A172 (cell line): Measurements from ENCODE around the gene KMT2C. TPM values are rescaled to one million over a fixed set of nuclear protein-coding genes. Genes with fewer than 3 reads are reported as not detected.
"Not testable (repeated sequence)": the region's sequence is repeated elsewhere in the genome, so short reads cannot be mapped to it uniquely, and the experiment has no call there.

Experiments
- DNase-seq: peaks from one replicate; pipeline ENCODE4 v3.0.0-alpha.2; 2015; ENCODE audit warnings: low spot score
- total RNA-seq: library from RNA; depleted of rRNA; stranded (reverse); fragments of >200 nt; shearing (Covaris generic); gene quantifications from 2 replicates; pipeline ENCODE4 v1.2.3, GENCODE V29; 2014

Gene KMT2C
- total RNA-seq, 1 experiment from 2014 or later: 9.5 TPM

DNA sequence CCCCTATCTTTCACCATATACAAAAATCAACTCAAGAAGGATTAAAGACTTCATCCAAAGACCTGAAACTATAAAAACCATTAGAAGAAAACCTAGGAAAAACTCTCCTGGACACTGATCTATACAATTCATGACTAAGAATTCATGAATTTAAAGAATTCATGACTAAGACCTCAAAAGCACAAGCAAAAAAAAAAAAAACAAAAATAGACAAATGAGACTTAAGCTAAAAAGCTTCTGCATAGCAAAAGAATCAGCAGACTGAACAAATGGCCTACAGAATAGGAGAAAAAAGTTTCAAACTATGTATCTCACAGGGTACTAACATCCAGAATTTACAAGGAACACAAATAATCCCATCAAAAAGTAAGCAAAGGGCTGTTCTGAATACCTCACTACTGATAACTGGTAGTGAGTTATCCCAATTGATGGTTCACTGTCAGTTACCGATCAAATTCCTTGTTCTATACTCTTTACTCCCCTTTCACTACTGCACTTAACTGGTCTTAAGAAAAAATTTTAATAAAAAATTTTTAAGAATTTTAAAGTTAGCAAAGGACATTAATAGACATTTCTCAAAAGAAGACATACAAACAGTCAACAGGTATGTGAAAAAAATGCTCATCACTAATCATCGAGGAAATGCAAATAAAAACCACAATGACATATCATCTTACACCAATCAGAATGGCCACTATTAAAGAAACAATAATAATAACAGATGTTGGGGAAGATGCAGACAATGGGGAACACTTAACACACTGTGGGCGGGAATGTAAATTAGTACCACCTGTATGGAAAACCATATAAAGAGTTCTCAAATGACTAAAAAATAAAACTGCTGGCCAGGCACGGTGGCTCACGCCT is 33.2 kb downstream of the KMT2C start:
- peak; percentile 45 for DNase-seq

DNA sequence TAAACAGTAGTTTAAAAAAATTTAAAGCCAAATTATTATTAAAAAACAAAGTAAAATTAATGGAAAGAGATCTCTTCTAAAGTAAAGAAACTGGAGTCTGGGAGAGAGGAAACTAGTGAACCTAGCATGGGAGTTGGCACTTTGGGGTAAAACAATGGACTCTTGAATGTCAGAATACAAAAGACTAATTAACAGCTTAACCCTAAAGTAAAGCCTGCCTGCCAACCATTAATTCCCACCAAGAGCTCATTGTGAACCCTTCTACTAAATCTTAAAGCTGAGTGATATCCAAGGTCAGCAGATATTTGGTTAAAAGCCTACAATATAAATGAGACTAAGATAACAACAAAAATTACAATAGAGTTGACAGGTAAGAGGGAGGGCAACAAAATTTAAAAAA is 36.5 kb downstream of the KMT2C start:
- no peak for DNase-seq

DNA sequence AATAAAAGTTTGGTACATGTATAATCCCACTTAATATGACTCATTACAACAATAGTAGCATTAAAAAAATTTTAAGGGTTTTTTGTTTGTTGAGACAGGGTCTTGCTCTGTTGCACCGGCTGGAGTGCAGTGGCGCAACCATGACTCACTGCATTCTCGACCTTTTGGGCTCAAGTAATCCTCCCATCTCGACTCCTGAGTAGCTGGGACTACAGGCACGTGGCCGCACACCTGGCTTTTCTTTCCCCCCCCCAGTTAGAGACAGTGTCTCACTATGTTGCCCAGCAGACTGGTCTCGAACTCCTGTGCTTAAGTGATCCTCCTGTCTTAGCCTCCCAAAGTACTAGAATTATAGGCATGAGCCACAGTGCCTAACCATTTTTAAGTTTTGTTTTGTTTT is 40.7 kb downstream of the KMT2C start:
- DNase-seq: peak; percentile 53

DNA sequence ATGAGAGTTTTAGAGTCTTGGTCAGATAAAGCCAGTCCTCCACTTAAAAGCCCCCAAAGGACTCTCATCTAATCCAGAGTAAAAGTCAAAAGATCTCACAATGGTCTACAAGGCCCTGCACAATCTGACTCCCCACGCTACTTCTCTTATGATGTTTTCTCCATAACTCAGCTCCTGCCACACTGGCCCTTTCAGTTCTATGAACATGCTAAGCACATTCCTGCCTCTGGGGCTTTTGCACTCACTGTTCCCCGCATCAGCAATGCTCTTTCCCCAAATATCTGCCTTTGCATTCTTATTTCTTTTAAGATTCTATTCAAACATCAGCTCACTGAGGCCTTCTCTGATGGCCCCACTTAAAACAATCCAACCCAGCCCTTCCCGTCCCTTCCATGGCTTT is 41.6 kb downstream of the KMT2C start:
- DNase-seq: not testable (repeated sequence)

DNA sequence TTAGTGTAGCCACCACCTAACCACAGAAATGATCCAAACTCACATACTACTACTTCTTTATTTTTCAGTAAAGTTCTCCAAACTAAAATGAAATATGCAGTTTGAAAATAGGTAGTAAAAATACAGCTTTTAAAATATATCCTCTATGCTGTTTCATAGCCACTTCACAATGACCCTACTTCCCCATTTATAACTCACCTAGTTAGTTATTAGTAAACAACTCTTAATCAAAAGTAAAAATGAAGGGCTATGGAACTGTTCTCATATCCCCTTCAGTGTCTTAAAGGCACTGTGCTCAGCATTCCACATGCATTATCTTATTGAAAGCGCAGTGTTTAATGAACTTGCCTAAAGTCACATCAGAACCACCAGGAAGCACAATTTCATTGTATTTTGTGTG is 43.5 kb downstream of the KMT2C start:
- no peak for DNase-seq

DNA sequence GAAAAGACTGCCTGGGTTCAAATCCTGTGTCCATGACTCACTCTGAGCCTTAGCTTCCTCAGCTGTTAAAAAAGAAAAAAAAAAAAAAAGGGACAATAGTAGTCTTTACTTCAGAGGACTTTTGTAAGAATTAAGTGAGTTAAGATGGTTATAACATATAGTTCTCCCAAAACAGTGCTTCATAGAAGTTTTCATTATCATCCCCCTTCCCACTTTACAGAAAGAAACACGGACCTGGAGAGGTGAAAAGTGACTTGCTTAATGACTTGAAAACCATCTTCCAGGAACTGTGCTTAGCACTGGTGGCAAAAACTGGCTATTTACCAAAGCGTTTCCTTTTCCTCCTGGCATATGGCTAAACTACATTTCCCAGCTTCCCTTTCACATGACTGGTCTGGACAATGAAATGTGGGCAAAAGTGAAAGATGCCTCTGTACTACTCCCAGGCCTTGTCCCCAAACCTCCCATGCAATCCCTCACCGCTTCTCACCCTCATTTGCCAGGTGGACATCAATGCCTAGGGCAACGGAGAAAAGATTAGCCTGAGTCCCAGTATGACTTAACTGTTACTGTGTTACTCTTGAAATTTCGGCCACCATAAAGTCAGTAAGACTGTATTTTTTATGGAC is 49.6 kb downstream of the KMT2C start:
- not testable (repeated sequence) for DNase-seq

DNA sequence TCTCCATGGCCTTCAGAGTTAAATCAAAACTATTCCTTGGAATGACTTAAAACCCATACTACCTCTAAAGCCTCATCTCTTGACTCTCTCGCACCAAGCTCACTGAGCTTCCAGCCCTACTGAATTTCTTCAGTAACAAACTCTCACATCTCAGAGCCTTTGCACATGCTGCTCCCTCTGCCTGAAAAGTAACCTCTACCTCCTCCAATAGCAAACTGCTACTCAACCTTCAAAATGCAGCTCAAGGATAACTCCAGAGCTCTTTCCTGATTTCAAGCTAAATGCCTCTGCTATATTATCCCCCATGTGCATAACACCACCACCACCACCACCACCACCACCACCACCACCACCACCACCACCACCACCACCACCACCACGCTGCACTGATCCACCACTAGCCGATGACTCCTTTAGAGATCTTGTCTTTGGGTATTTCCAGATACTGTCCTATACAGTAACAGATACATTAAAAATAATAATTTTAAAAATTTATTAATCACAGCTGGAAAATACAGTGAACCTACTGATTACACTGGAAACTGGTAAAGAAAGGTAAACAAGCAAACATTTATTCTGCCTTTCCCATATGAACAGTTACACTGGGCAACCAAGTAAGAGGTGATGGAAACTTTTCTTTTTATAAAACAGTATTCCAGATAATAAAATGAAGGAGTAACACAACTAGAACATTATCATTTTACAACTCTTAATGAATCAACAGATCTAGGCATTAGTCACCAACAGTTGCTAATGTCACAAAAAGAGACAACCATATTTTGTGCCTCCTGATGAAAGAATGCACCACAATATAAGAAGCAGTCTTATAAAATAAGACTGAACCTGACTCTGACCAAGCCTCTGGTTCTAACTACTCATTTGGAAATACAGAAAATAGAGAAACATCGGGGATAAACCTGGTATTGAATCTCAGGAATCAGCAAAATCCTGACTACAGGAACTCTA is 51.3 kb downstream of the KMT2C start:
- not testable (repeated sequence) for DNase-seq

DNA sequence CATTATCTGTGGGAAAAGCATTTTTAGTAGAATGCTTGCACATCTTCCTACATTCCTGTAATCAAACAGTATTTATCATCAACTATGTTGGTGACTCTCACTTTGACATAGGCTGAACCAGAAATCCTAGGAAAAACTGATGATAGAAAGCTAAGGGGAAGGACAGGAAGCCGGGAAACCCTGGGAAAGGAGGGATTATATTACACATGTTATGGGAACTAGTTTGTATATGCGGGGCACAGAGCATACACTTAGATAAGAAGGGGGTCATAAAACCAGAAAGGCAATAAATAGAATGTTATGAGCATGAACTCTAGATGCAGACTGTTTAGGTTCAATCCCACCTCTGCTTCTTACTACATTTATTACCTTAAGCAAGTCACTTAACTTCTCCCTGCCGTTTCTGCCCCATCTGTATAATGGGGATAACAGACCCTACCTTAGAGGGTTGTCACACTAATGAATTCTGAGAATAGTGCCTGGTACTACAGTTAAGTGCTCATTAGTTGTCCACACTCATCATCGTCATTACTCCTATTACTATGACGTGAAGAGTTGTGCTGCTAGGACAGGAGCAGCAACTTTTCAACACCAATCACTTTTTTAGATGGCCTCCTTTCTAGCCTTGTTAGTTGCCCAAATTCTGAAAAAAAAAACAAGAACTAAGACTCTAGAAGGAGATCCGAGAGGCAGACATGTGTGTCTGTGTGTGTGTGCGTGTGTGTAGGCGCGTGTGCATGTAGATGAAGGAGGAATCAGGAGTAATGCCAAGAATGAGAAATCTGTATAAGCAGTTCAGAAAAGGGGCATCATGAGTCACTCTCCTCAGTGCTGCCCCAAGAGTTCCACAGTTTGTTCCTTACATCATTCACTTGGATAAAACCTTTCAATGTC is 52.2 kb downstream of the KMT2C start:
- peak; percentile 29 for DNase-seq

DNA sequence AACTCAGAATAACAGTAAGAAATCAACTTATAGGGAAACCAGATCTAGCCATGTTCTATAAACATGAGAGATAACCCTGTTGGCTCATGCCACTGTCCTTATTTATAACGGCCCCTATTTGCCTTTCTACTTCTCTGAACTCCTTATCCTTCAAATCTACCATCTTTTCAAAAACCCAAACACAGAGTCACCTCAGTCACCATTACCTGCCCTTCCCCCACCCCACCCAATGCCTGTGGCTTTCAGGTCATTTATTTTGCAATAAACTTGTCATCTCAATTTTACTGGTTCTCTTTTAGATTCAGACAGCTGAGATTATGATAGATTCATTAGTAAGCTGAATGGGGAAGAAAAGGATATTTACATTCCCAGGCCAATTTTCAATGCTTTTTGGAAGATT is 53.6 kb downstream of the KMT2C start:
- no peak for DNase-seq

DNA sequence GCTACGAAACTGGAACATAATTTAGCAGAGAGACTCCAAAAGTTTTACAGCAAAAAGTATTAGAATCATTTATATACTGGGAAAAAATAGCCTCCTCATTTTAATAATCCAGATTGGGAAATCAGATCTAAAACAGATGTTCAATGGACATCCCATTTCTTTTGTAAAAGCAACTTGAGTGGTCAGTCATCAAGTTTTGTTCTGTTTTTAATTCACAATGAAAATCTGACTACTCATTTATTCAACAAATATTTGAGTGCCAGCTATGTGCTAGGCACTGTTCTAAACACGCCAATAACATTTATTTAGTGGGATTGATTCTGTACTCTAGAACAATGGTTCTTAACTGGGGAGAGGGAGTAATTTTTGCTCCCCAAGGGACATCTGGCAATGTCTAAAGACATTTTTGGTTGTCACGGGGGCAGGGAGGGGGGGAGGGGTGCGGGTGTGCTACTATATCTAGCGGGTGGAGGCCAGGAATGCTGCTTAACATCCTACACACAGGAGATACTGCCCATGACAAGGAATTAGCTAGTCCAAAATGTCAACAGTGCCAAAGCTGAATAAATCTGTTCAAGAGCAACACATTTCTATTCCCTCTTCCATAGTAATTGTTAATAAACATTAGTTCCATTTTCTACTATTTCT is 54.7 kb downstream of the KMT2C start:
- DNase-seq: not testable (repeated sequence)

DNA sequence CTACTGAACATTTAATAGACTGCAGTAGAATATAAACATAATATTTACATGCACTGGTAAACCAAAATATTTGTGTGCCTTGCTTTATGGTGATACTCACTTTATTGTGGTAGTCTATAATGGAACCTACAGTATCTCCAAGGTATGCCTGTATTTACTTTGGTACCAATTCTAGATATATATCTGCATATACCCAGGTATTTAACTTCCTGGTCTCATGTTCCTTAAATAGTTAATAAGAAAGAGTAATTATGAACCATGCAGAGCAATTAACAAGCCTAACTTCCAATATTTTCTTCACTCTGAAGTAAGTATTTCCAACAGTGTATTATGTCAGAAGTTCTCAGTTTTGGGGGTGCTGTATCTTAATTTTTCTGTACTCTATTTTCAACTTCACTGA is 57.3 kb downstream of the KMT2C start:
- DNase-seq: not testable (repeated sequence)

DNA sequence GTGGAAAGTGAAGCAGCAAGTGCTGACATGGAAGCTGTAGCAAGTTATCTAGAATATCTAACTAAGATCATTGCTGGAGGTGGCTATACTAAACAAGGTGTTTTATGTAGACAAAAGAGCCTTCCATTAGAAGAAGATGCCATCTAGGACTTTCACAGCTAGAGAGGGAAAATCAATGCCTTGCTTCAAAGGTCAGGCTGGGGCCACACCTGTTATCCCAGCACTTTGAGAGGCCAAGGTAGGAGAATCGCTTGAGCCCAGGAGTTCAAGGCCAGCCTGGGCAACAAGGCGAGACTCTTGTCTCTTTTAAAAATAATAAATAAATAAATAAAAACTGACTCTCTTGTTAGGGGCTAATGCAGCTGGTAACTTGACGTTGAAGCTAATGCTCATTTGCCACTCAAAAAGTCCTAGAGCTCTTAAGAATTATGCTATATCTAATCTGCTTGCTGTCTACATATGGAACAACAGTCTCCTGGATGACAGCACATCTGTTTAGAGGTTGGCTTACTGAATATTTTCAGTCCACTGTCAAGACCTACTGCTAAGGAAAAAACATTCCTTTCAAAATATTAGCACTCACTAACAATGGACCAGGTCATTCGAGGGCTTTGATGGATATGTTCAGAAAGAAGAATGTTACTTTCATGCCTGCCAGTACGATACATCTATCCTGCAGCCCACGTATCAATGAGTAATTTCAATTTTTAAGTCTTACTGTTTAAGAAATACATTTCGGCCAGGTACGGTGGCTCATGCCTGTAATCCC is 58.9 kb downstream of the KMT2C start:
- DNase-seq: not testable (repeated sequence)

DNA sequence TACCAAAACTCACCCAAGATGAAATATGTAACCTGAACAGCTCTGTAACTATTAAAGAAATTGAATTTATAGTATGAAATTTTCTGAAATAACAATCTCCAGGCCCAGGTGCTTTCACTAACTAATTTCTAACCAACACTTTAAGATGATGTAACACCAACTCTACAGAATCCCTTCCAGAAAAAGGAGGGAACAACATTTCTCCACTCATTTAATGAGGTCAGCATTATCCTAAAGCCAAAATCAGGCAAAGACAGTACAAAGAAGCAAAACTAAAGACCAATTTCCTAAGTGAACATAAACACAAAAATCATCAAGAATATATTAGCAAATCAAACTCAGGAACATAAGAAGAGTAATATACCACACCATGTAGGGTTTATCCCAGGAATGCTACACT is 65.5 kb downstream of the KMT2C start:
- DNase-seq: no peak

DNA sequence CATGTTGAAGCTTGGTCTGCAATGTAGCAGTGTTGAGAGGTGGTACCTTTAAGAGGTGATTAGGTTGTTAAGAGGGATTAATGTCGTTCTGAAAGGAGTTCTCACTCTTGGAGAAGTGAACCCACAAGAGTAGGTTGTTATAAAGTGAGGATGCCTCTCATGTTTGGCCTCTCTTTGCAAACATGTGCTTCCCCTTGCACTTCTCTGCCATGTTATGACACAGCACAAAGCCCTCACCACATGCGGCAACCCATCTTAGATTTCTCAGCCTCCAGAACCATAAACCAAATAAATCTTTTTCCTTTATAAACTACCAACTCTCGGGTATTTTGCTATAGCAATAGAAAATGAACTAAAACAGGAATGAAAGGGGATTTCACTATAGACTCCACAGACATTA is 66.3 kb downstream of the KMT2C start:
- DNase-seq: no peak

DNA sequence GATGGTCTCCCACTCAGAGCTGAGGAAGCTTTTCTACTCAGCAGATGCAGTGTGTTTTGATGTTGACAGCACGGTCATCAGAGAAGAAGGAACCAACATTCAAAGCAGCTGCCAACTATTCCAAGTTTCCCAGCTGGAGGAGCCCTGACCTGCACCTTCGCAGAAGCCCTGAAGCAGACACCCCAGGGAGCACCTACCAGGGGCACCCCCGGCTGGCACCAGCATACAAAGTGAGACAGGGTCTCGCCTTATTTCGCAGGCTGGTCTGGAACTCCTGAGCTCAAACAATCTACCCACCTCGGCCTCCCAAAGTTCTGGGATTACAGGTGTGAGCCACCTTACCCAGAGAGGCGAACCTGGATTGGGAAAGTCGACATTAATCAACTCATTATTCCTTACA is 68.6 kb downstream of the KMT2C start:
- no peak for DNase-seq

DNA sequence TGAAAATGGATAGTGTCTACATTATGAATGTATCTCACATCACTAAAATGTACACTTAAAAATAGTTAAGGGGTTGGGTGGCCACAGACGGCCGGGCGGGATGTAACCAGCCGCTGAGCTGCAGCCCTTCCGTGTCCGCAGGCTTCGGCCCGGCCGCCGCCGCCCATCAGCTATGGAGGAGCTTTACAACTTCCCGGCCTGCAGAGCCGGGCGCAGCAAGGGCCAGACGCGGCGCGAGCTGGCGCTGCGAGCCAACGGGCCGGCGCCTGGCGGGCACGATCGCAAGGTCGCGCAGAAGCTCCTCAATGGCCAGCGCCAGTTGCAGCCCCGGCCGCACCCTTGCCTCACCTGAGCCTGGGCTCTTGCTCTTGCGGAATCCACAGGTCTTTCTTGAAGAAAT is 69.1 kb downstream of the KMT2C start:
- DNase-seq: no peak

DNA sequence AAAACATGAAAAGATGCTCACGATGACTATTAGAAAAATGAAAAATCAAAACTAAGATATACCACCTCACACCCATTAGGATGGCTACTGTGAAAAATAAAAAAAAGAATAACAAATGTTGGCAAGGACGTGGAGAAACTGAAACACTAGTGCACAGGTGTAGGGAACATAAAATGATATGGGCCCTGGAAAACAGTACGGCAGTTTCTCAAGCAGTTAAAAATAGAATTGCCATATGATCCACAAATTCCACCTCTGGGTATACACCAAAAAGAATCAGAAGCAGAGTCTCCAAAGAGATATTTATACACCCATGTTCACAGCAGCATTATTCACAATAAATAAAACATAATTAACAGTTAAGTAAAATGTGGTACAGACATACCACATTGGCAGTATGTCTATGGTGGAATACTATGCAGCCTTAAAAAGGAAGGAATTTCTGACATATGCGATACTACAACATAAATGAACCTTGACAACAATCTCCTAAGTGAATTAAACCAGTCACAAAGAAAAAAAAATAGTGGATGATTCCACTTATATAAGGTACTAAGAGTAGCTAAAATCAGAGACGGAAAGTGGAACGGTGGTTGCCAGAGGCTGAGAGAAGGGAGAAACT is 69.7 kb downstream of the KMT2C start:
- no peak for DNase-seq

DNA sequence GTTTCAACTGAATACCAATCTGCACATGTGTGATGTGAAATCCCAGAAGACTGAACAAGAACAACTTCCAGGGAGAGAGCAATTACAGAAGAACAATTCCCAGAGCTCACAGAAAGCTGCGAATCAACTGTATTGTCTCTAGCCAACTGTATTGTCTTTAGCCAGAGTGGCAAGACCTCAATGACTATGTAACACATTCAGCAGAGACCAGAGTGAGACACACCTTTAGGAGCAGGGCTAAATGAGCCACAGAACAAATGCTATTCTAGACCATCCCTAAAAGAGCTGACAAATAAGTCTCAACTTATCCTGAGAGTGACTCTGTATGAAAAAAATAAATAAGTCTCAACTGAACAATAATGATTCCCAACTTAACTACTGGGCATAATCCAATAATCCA is 72.0 kb downstream of the KMT2C start:
- DNase-seq: no peak
